Measurements from ENCODE around the gene RNF212B.

RNF212B gene

GRCh38 chr14:23301969-23302289, 64.2 kb downstream of the RNF212B start (continued):
- TF ChIP-seq ELK4 (IDR thresholded peaks at IDR 0.05; ENCODE audit: borderline replicate concordance, low read depth, low read length) (no peak), ZNF23 (tag by site-specific recombination; IDR thresholded peaks at IDR 0.05; ENCODE audit: borderline replicate concordance) (no peak), ZBTB44 (tag by site-specific recombination; IDR thresholded peaks at IDR 0.05) (no peak), KLF16 (tag by site-specific recombination; IDR thresholded peaks at IDR 0.05) (peak; percentile 92), PRDM1 (tag by site-specific recombination; IDR thresholded peaks at IDR 0.05) (no peak), ZFHX2 (tag by site-specific recombination; conservative IDR thresholded peaks at IDR 0.05) (peak; percentile 81), ZNF274 (IDR thresholded peaks at IDR 0.05; ENCODE audit: low read length) (no peak), ZNF274 (tag by site-specific recombination; IDR thresholded peaks at IDR 0.05; ENCODE audit: borderline replicate concordance) (no peak), AEBP2 (tag by site-specific recombination; IDR thresholded peaks at IDR 0.05; ENCODE audit: borderline replicate concordance) (no peak)
- TF ChIP-seq, protein P1, sequence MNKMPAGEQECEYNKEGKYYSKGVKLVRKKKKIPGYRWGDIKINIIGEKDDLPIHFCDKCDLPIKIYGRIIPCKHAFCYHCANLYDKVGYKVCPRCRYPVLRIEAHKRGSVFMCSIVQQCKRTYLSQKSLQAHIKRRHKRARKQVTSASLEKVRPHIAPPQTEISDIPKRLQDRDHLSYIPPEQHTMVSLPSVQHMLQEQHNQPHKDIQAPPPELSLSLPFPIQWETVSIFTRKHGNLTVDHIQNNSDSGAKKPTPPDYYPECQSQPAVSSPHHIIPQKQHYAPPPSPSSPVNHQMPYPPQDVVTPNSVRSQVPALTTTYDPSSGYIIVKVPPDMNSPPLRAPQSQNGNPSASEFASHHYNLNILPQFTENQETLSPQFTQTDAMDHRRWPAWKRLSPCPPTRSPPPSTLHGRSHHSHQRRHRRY (tag by site-specific recombination; IDR thresholded peaks at IDR 0.05), result no peak

DNA sequence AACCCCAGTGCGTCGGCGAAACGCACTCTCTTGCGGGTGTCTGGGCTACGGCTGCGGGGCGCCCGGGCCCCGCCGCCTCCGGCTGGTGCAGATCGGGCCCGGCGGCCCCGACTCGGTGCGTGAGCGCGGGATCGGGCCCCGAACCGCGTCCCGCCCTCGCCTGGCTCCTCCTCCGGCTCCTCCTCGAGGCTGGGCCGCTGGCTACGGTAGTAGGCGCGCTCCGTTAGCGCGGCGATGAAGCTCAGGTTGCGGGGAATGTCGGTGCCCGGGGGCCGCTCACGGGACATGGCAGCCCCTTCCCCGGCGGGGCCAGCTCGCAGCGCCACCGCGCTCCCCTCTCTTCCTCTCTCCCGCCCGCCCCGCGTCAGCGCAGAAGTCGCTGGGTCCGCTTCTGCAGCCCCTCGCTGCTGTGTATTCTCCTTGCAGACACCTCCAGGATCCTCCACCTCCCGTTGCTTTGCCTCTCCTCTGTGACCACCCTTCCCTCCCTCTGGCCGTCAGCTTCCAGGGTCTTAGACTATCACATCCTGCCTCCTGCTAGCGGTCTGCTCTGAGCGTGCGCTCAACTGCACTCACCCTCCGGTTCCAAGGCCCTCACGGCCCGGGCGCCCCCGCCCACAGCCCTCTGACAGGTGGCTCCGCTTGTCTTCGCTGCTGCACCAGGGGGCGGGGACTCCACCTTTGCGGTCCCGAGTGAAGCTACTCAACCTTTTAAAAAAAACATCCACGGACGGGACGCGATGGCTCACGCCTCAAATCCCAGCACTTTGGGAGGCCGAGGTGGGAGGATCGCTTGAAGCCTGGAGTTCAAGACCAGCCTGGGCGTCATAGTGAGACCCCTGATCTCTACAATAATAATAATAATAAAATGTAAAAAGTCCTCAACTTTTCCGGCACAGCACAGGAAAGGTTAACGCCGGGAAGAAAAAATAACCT, 64.8 kb downstream of the RNF212B start, which contains the start of gene PPP1R3E:
PPP1R3E (minus strand) TSS at position 570 of the 936 bp plus-strand sequence; CDS start at position 287, 283 bp downstream.
- no peaks in the 10 kb centered on the region for H3K9me3 ChIP-seq (ENCODE audit: control insufficient read depth, insufficient read depth, low read depth, low read length)
- H3K4me3 ChIP-seq (ENCODE audit: low read depth, low read length), result peak within 1 kb of the TSS; percentile 59
- ChIA-PET CTCF (interaction anchor here (0.7 to 3.3 kb wide), 6 partner anchors 18 to 257 kb away, joined by 3 to 12 read pairs (median 4); partner anchors contain the start of gene PABPN1), POLR2A (interaction anchor here (0.6 to 8.1 kb wide), 11 partner anchors 8 to 296 kb away, joined by 3 to 170 read pairs (median 4); partner anchors contain the start of genes ACIN1, C14orf119, HOMEZ and PABPN1)
- H3K4me1 ChIP-seq (ENCODE audit: control insufficient read depth, insufficient read depth, low read length), result peaks cover 13% of the 10 kb centered on the region; the same call in 1 of the 2 replicates
- peak within 1 kb of the TSS; percentile 97 for H3K27ac ChIP-seq (ENCODE audit: extremely low read depth, low read depth, low read length)
- peaks cover 4 to 17% of the 10 kb centered on the region in 2 experiments for H3K36me3 ChIP-seq (ENCODE audit: control insufficient read depth in 2 of 2, insufficient read depth in 1 of 2, low read length in 2 of 2)
- TF ChIP-seq ZEB2 (tag by site-specific recombination; IDR thresholded peaks at IDR 0.05) (peak; percentile 53; the same call in 1 of the 2 replicates), ZNF639 (tag by site-specific recombination; IDR thresholded peaks at IDR 0.05) (no peak), ZIC2 (tag by site-specific recombination; IDR thresholded peaks at IDR 0.05) (peak; percentile 52), ZBTB44 (tag by site-specific recombination; IDR thresholded peaks at IDR 0.05) (no peak), MZF1 (tag by site-specific recombination; IDR thresholded peaks at IDR 0.05; ENCODE audit: borderline replicate concordance) (no peak), ZNF629 (tag by site-specific recombination; IDR thresholded peaks at IDR 0.05) (0 out of 2 replicates have a peak, but pooled peaks have one; percentile 13), ZNF10 (tag by site-specific recombination; IDR thresholded peaks at IDR 0.05) (0 out of 2 replicates have a peak, but pooled peaks have one; percentile 4), FEZF1 (tag by site-specific recombination; IDR thresholded peaks at IDR 0.05) (no peak), OVOL3 (tag by site-specific recombination; IDR thresholded peaks at IDR 0.05) (0 out of 2 replicates have a peak, but pooled peaks have one; percentile 22), ZNF366 (tag by site-specific recombination; conservative IDR thresholded peaks at IDR 0.05) (peak; percentile 57), REPIN1 (tag by site-specific recombination; IDR thresholded peaks at IDR 0.05; ENCODE audit: low read depth) (0 out of 2 replicates have a peak, but pooled peaks have one; percentile 47), ZBTB20 (tag by site-specific recombination; IDR thresholded peaks at IDR 0.05) (peak; percentile 77; the same call in 1 of the 2 replicates), ZFP37 (tag by site-specific recombination; IDR thresholded peaks at IDR 0.05) (no peak)
- TF ChIP-seq, protein P2, sequence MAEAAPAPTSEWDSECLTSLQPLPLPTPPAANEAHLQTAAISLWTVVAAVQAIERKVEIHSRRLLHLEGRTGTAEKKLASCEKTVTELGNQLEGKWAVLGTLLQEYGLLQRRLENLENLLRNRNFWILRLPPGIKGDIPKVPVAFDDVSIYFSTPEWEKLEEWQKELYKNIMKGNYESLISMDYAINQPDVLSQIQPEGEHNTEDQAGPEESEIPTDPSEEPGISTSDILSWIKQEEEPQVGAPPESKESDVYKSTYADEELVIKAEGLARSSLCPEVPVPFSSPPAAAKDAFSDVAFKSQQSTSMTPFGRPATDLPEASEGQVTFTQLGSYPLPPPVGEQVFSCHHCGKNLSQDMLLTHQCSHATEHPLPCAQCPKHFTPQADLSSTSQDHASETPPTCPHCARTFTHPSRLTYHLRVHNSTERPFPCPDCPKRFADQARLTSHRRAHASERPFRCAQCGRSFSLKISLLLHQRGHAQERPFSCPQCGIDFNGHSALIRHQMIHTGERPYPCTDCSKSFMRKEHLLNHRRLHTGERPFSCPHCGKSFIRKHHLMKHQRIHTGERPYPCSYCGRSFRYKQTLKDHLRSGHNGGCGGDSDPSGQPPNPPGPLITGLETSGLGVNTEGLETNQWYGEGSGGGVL (tag by site-specific recombination; IDR thresholded peaks at IDR 0.05), result peak; percentile 43; the same call in 1 of the 2 replicates

Data from HEK293 (cell line).